Mesendoderm (in vitro differentiated cells): ENCODE results near the gene NAPB.

ENCODE experiments used
- DNase-seq: peaks from one replicate; pipeline ENCODE4 v3.0.0; 2013
- H2AK5ac ChIP-seq: 2 replicates; pipeline ENCODE4 v1.6.1; 2013; ENCODE audit warnings: low read length, inconsistent platforms
- H2BK120ac ChIP-seq: 2 replicates; pipeline ENCODE4 v1.6.1; 2013; ENCODE audit warnings: low read depth, mild to moderate bottlenecking, low read length, moderate library complexity, mixed read lengths
- H2BK15ac ChIP-seq: replicated peaks from 2 replicates; pipeline ENCODE4 v1.6.1; 2013; ENCODE audit warnings: low read depth, mild to moderate bottlenecking, moderate library complexity
- H2BK5ac ChIP-seq: 2 replicates; pipeline ENCODE4 v1.6.1; 2013; ENCODE audit warnings: low read length, inconsistent platforms
- H3K18ac ChIP-seq: 2 replicates; pipeline ENCODE4 v1.6.1; 2013; ENCODE audit warnings: mild to moderate bottlenecking, low read length, mixed read lengths
- H3K23ac ChIP-seq: one replicate; pipeline ENCODE4 v1.6.1; 2013; ENCODE audit warnings: low read length
- H3K27ac ChIP-seq: 2 replicates; pipeline ENCODE4 v1.5.1; 2013; ENCODE audit warnings: low read depth, mild to moderate bottlenecking, inconsistent platforms, low read length, moderate library complexity
- H3K27me3 ChIP-seq: 2 replicates; pipeline ENCODE4 v1.6.1; 2013; ENCODE audit warnings: low read length, control low read depth, mild to moderate bottlenecking, inconsistent platforms; ENCODE audit not compliant: insufficient read depth, poor library complexity
- H3K36me3 ChIP-seq: 2 replicates; pipeline ENCODE4 v1.6.1; 2013; ENCODE audit warnings: low read length, inconsistent platforms; ENCODE audit not compliant: control insufficient read depth, insufficient read depth
- H3K4ac ChIP-seq: one replicate; pipeline ENCODE4 v1.6.1; 2013; ENCODE audit warnings: low read depth, mild to moderate bottlenecking, low read length, moderate library complexity
- H3K4me1 ChIP-seq: 2 replicates; pipeline ENCODE4 v1.6.1; 2013; ENCODE audit warnings: low read depth, low read length, inconsistent platforms; ENCODE audit not compliant: control insufficient read depth
- H3K4me2 ChIP-seq: 2 replicates; pipeline ENCODE4 v1.6.1; 2013; ENCODE audit warnings: low read length
- H3K4me3 ChIP-seq: 2 replicates; pipeline ENCODE4 v1.5.1; 2013; ENCODE audit warnings: mild to moderate bottlenecking, low read length
- H3K56ac ChIP-seq: one replicate; pipeline ENCODE4 v1.6.1; 2013; ENCODE audit warnings: low read length
- H3K79me1 ChIP-seq: 2 replicates; pipeline ENCODE4 v1.6.1; 2013; ENCODE audit warnings: low read length, inconsistent platforms
- H3K79me2 ChIP-seq: 2 replicates; pipeline ENCODE4 v1.6.1; 2013; ENCODE audit warnings: mild to moderate bottlenecking, low read length; ENCODE audit not compliant: control insufficient read depth, insufficient read depth
- H3K9ac ChIP-seq: 2 replicates; pipeline ENCODE4 v1.6.1; 2013; ENCODE audit warnings: low read length, inconsistent platforms
- H4K5ac ChIP-seq: one replicate; pipeline ENCODE4 v1.6.1; 2013; ENCODE audit warnings: low read length
- H4K8ac ChIP-seq: one replicate; pipeline ENCODE4 v1.6.1; 2013; ENCODE audit warnings: low read depth, mild to moderate bottlenecking, control low read depth, low read length, moderate library complexity
- WGBS: extraction: QIAGEN DNeasy Blood & Tissue Kit; methylation state at CpG from one replicate; pipeline ENCODE4 v1.1.7; 2013; ENCODE audit warnings: low lambda C conversion rate, missing lambda C conversion rate; ENCODE audit not compliant: insufficient coverage; ENCODE audit errors: extremely low coverage; 5-methylcytosine and 5-hydroxymethylcytosine counted together

NAPB gene

DNA sequence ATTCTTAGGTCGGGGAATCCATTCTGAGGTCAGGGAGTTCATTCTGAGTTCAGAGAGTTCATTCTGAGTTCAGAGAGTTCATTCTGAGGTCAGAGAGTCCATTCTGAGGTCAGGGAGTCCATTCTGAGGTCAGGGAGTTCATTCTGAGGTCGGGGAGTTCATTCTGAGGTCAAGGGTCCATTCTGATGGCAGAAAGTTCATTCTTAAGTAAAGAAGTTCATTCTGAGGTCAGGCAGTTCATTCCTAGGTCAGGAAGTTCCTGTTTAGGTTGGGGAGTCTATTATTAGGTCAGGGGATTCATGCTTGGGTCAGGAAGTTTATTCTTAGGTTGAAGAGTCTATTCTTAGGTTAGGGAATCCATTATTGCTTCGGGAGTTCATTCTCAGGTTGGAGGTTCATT is 87.2 kb downstream of the NAPB start:
- WGBS, result no CpG with 5 or more reads among the region's 3 CpGs
- DNase-seq, result no peak
- Histone ChIP-seq H3K4me2 (no peak overlapping the region), H2BK15ac (no peak overlapping the region), H3K4me3 (no peak overlapping the region), H3K36me3 (no peaks in the 10 kb centered on the region), H3K79me1 (no peaks in the 10 kb centered on the region), H4K5ac (no peak overlapping the region), H3K4ac (no peak overlapping the region), H3K79me2 (no peaks in the 10 kb centered on the region), H3K4me1 (no peaks in the 10 kb centered on the region), H4K8ac (no peak overlapping the region), H3K18ac (no peak overlapping the region), H2BK120ac (no peak overlapping the region), H3K9ac (no peak overlapping the region), H3K23ac (no peak overlapping the region), H3K27me3 (no peaks in the 10 kb centered on the region), H2AK5ac (no peak overlapping the region), H3K27ac (no peak overlapping the region), H2BK5ac (no peak overlapping the region), H3K56ac (no peak overlapping the region)

DNA sequence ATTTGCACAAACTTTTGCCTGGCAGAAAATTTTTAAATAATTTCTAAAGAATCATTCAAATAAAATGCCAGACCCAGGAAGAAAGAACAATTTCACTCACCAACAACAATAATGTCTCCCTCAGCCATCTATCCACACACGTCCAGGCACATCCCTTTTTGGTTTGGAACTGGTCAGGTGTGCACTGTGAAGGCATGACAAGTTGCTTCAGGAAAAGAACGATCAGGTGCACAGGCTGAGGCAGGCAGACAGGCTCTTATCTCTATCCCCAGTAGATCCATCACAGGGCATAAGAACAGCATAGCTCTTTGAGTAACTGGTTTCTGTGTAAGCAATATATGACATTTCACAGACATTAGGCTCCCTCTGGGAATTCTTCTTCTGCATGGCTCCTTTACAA is 88.8 kb downstream of the NAPB start:
- Histone ChIP-seq H3K9ac (no peak overlapping the region), H3K4ac (no peak overlapping the region), H2BK15ac (no peak overlapping the region), H3K4me2 (no peak overlapping the region), H2BK120ac (no peak overlapping the region), H3K79me1 (no peaks in the 10 kb centered on the region), H4K8ac (no peak overlapping the region), H3K18ac (no peak overlapping the region), H3K27me3 (no peaks in the 10 kb centered on the region), H3K27ac (no peak overlapping the region), H3K4me3 (no peak overlapping the region), H2AK5ac (no peak overlapping the region), H2BK5ac (no peak overlapping the region), H3K4me1 (no peaks in the 10 kb centered on the region), H3K56ac (no peak overlapping the region), H3K79me2 (no peaks in the 10 kb centered on the region), H3K36me3 (no peaks in the 10 kb centered on the region), H4K5ac (no peak overlapping the region), H3K23ac (no peak overlapping the region)
- WGBS, result no CpG with 5 or more reads among the region's 2 CpGs
- DNase-seq, result no peak

DNA sequence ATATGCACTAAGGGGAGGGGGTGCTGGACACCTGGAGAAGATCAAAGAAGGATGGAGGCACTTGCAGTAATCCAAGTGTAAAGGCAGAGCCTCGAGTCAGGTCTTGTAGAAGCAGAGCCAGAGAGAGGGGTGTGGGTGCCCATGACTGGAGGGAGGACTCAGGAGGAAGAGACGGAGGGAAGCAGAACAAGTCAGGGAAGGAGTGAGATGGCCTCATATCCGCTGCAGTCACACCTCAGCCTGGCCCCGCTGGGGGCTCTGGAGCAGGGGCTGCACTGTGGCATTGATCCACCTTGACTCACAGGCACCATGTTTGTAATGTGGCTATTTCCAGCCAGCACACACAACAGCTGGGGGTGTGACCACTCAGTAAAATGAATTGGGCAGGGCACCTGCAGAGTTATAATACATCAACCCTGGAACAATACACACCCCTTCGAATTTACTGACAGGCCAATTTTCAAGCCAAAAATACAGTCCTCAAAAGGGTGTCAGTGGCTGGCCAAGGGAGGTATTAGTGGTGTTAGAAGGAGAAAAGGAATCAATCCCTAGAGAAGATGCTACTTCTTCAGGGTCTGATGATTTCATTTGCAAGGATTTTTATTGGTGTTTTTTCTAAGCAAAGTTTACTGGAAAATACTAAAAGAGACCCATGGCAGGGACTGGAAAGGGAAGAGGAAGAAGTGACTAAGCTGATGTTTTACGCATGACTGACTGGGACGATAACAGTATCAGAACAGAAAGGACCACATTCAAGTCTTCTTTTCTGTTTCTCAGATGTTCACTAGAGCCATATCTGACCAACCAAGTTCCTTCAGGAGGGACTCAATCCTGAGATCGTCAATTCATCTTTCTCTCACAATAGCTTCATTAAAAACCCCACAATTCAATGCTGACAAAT is 89.6 kb downstream of the NAPB start:
- no CpG with 5 or more reads among the region's 8 CpGs for WGBS
- H3K56ac ChIP-seq, result no peak overlapping the region
- H4K5ac ChIP-seq, result no peak overlapping the region
- H3K4ac ChIP-seq, result no peak overlapping the region
- no peak overlapping the region for H3K18ac ChIP-seq
- DNase-seq, result no peak
- no peak overlapping the region for H2BK15ac ChIP-seq
- H3K36me3 ChIP-seq, result no peaks in the 10 kb centered on the region
- H2BK120ac ChIP-seq, result no peak overlapping the region
- no peak overlapping the region for H4K8ac ChIP-seq
- no peak overlapping the region for H3K27ac ChIP-seq
- H3K79me2 ChIP-seq, result no peaks in the 10 kb centered on the region
- H3K27me3 ChIP-seq, result no peaks in the 10 kb centered on the region
- H3K23ac ChIP-seq, result no peak overlapping the region
- no peaks in the 10 kb centered on the region for H3K4me1 ChIP-seq
- H3K4me3 ChIP-seq, result no peak overlapping the region
- no peak overlapping the region for H3K9ac ChIP-seq
- no peak overlapping the region for H3K4me2 ChIP-seq
- H2AK5ac ChIP-seq, result no peak overlapping the region
- H3K79me1 ChIP-seq, result no peaks in the 10 kb centered on the region
- H2BK5ac ChIP-seq, result no peak overlapping the region

DNA sequence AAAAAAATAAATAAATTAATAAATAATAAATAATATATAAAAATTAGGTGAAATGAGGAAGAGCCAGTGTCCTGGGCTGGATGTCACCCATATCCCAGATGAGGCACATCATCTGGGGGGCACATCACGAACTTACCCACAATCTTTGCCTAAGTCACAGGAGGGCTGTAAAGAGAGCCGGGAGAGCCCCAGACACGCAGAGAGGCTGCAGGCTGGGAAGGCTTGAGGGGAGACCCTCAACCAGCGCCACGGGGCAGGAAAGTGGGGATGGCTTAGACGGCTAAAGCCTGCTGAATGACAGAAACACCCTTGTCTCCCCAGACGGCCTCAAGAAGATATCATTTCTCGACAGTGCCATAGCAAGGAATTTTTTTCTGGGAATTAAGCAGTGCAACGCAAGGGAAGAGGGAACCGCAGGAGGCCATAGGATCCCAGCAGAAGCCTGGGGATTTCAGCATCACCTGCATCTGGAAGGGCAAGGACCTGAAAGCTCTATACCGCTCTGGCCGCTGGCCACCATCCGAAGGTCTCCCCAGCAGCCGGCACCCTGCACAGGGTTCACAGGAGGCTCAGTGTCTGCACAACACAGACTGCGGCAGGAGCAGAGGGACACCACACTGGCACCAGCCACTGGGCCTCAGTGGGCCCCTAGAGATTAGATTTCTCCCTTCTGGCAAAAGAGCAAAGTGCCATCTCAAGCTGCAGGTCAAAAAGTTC is 93.5 kb downstream of the NAPB start:
- no peak overlapping the region for H3K23ac ChIP-seq
- WGBS, result no CpG with 5 or more reads among the region's 15 CpGs

DNA sequence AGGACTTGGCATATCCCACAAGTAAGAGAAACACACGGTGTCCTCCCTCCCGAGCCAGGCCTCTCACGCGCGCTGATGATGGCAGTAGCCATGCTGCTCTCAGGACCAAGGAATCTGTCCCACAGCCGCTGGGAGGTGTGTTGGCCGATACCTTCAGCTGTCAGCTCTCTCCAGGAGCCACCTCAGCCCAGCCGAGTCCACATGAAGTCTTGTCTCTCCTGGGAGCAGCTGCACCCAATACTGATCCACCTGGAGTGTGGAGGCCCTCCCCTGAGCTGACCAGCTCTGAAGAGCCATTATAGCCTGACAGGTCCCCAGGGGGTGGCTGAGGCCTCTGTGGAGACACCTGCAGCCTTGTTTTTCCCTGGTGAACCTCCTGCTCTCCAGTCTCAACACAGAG is 94.5 kb downstream of the NAPB start:
- Histone ChIP-seq H4K5ac (no peak overlapping the region), H2BK15ac (no peak overlapping the region), H3K9ac (no peak overlapping the region), H2BK120ac (no peak overlapping the region), H3K56ac (no peak overlapping the region), H3K27me3 (no peaks in the 10 kb centered on the region), H4K8ac (no peak overlapping the region), H3K27ac (no peak overlapping the region), H2BK5ac (no peak overlapping the region), H3K36me3 (no peaks in the 10 kb centered on the region), H3K4ac (no peak overlapping the region), H3K4me3 (no peak overlapping the region), H3K4me2 (no peak overlapping the region), H3K79me1 (no peaks in the 10 kb centered on the region), H2AK5ac (no peak overlapping the region), H3K4me1 (peaks cover 3% of the 10 kb centered on the region), H3K23ac (no peak overlapping the region), H3K79me2 (no peaks in the 10 kb centered on the region), H3K18ac (no peak overlapping the region)
- no CpG with 5 or more reads among the region's 8 CpGs for WGBS
- DNase-seq, result no peak

More for the DNA sequence above, 93.5 kb downstream of the NAPB start:
- no peak overlapping the region for H3K18ac ChIP-seq
- H3K4me1 ChIP-seq, result peaks cover 3% of the 10 kb centered on the region
- no peak overlapping the region for H2BK120ac ChIP-seq
- H3K27me3 ChIP-seq, result no peaks in the 10 kb centered on the region
- no peak overlapping the region for H2BK5ac ChIP-seq
- no peaks in the 10 kb centered on the region for H3K36me3 ChIP-seq
- no peak overlapping the region for H4K8ac ChIP-seq
- H3K27ac ChIP-seq, result no peak overlapping the region
- H3K79me2 ChIP-seq, result no peaks in the 10 kb centered on the region
- H3K79me1 ChIP-seq, result no peaks in the 10 kb centered on the region
- H4K5ac ChIP-seq, result no peak overlapping the region
- no peak overlapping the region for H3K4me3 ChIP-seq
- no peak overlapping the region for H2BK15ac ChIP-seq
- DNase-seq, result no peak
- no peak overlapping the region for H3K4me2 ChIP-seq
- no peak overlapping the region for H3K4ac ChIP-seq
- H3K9ac ChIP-seq, result no peak overlapping the region
- H2AK5ac ChIP-seq, result no peak overlapping the region
- H3K56ac ChIP-seq, result no peak overlapping the region
